Gastroesophageal sphincter (tissue), 4 donors: ENCODE measurements around the gene SCN1B. TPM values are rescaled to one million over a fixed set of nuclear protein-coding genes. Genes with fewer than 3 reads are reported as not detected.

Source experiments
- ATAC-seq: fragments of 150-250 bp; one replicate; pipeline ENCODE4 v1.9.1; 2016; ENCODE audit warnings: mild to moderate bottlenecking, moderate library complexity
- H3K27ac ChIP-seq, 4 donors: fragments of 200-600 bp; sonication (generic) in 3 of 4; 1 replicate in 3 of 4; 2 replicates in 1 of 4; pipeline ENCODE4 v1.5.1; 2016 to 2019
- H3K27me3 ChIP-seq: fragments of 200-600 bp; sonication (generic); one replicate; pipeline ENCODE4 v1.5.1; 2019
- H3K36me3 ChIP-seq, 2 donors: fragments of 200-600 bp; sonication (generic); one replicate each; pipeline ENCODE4 v1.5.1; 2019; ENCODE audit warnings: control low read depth in 1 of 2
- H3K4me1 ChIP-seq, 3 donors: fragments of 200-600 bp; sonication (generic); 1 replicate in 2 of 3; 2 replicates in 1 of 3; pipeline ENCODE4 v1.5.1; 2016 to 2019; ENCODE audit warnings: control low read depth in 2 of 3
- H3K4me3 ChIP-seq, 2 donors: fragments of 200-600 bp; sonication (generic); one replicate each; pipeline ENCODE4 v1.5.1; 2019; ENCODE audit warnings: mild to moderate bottlenecking in 1 of 2, moderate library complexity in 1 of 2
- H3K9me3 ChIP-seq, 3 donors: fragments of 200-600 bp; sonication (generic); one replicate each; pipeline ENCODE4 v1.5.1; 2017 to 2019; ENCODE audit warnings: control low read depth in 2 of 3
- EP300 ChIP-seq: sonication (generic); formaldehyde crosslinking; IDR thresholded peaks from one replicate; pipeline ENCODE4 v1.6.1; 2017; ENCODE audit warnings: antibody characterized with exemption, mild to moderate bottlenecking
- POLR2A ChIP-seq, 2 donors: fragments of 450-650 bp; IDR thresholded peaks; one replicate each; pipeline ENCODE4 v1.6.1; 2017; ENCODE audit warnings: antibody characterized with exemption in 2 of 2, mild to moderate bottlenecking in 2 of 2, moderate library complexity in 1 of 2
- POLR2AphosphoS5 ChIP-seq: sonication (generic); formaldehyde crosslinking; IDR thresholded peaks from one replicate; pipeline ENCODE4 v1.6.1; 2017; ENCODE audit warnings: antibody characterized with exemption
- WGBS, 2 donors: methylation state at CpG; one replicate each; pipeline ENCODE4 v1.1.5; 2018; ENCODE audit warnings: low coverage in 1 of 2; 5-methylcytosine and 5-hydroxymethylcytosine counted together
- total RNA-seq, 4 donors: library from RNA; depleted of rRNA; stranded (reverse); fragments of >200 nt; gene quantifications; one replicate each; pipeline ENCODE4 v1.1.0, GENCODE V29; 2016
- TF ChIP-seq, protein P1 (sequence below), 4 experiments: fragments of 200-600 bp in 2 of 4; fragments of 450-650 bp in 2 of 4; sonication (generic) in 1 of 4; IDR thresholded peaks; one replicate each; pipeline ENCODE4 v1.5.1; 2017 to 2019; ENCODE audit warnings: antibody characterized with exemption in 4 of 4, mild to moderate bottlenecking in 2 of 4, moderate library complexity in 2 of 4

The SCN1B gene
- total RNA-seq, 4 donors from 2014 or later, result 5.3 to 13.2 (median 9.5) TPM

GRCh38 chr19:35087393-35087792, 57.1 kb downstream of the SCN1B start:
- Histone ChIP-seq H3K36me3 (no peaks in the 10 kb centered on the region), H3K9me3 (no peaks in the 10 kb centered on the region), H3K27ac (no peak overlapping the region), H3K4me1 (peaks cover 0 to 12% (median 4%) of the 10 kb centered on the region in 3 donors), H3K4me3 (no peak overlapping the region), H3K27me3 (peaks cover 54% of the 10 kb centered on the region)
- ATAC-seq, result no peak
- TF ChIP-seq, protein P1, sequence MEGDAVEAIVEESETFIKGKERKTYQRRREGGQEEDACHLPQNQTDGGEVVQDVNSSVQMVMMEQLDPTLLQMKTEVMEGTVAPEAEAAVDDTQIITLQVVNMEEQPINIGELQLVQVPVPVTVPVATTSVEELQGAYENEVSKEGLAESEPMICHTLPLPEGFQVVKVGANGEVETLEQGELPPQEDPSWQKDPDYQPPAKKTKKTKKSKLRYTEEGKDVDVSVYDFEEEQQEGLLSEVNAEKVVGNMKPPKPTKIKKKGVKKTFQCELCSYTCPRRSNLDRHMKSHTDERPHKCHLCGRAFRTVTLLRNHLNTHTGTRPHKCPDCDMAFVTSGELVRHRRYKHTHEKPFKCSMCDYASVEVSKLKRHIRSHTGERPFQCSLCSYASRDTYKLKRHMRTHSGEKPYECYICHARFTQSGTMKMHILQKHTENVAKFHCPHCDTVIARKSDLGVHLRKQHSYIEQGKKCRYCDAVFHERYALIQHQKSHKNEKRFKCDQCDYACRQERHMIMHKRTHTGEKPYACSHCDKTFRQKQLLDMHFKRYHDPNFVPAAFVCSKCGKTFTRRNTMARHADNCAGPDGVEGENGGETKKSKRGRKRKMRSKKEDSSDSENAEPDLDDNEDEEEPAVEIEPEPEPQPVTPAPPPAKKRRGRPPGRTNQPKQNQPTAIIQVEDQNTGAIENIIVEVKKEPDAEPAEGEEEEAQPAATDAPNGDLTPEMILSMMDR (IDR thresholded peaks at IDR 0.05), result no peak
- TF ChIP-seq POLR2AphosphoS5 (no peak), POLR2A (IDR thresholded peaks at IDR 0.05) (no peak), EP300 (no peak)

- Histone ChIP-seq H3K27ac (no peak overlapping the region), H3K4me3 (no peak overlapping the region), H3K4me1 (peaks cover 0 to 12% (median 4%) of the 10 kb centered on the region in 3 donors), H3K36me3 (no peaks in the 10 kb centered on the region), H3K27me3 (peaks cover 58% of the 10 kb centered on the region), H3K9me3 (no peaks in the 10 kb centered on the region)
- TF ChIP-seq POLR2AphosphoS5 (no peak), EP300 (no peak), POLR2A (IDR thresholded peaks at IDR 0.05) (no peak)
- TF ChIP-seq, protein P1 (IDR thresholded peaks at IDR 0.05), result no peak
- 81% methylated on average over 4 of the region's 8 CpGs; no CpG with 5 or more reads in 1 of the 2 donors for WGBS, 2 donors
- no peak for ATAC-seq
Measured at GRCh38 chr19:35088131-35088913, 58.1 kb downstream of the SCN1B start.

GRCh38 chr19:35089554-35089953, 59.3 kb downstream of the SCN1B start:
- H3K4me3 ChIP-seq, result no peak overlapping the region
- H3K36me3 ChIP-seq, result no peaks in the 10 kb centered on the region
- peaks cover 51% of the 10 kb centered on the region for H3K27me3 ChIP-seq
- peaks cover 0 to 12% (median 4%) of the 10 kb centered on the region in 3 donors for H3K4me1 ChIP-seq
- no peak for TF ChIP-seq POLR2A (IDR thresholded peaks at IDR 0.05)
- TF ChIP-seq EP300, result no peak
- TF ChIP-seq, protein P1 (IDR thresholded peaks at IDR 0.05), result no peak
- TF ChIP-seq POLR2AphosphoS5, result no peak
- WGBS, 2 donors, result 57 to 88% methylated on average over 1 to 8 of the region's 8 CpGs
- no peak overlapping the region for H3K27ac ChIP-seq
- H3K9me3 ChIP-seq, result no peaks in the 10 kb centered on the region
- no peak for ATAC-seq

Other genes starting within 250 kb of the SCN1B start
- 1 to 10 TPM in 3 of 4 donors, under 1 TPM in 1; 0.94 to 2.8 (median 2.4) TPM for gene ZNF30, start 103.6 kb upstream of the SCN1B start, total RNA-seq
- 10 to 100 TPM in 1 of 4 donors, 1 to 10 TPM in 3; 6.5 to 10.2 (median 7.3) TPM for gene ZNF792, start 66.2 kb upstream of the SCN1B start, total RNA-seq
- 10 to 100 TPM; 22.0 to 40.0 (median 35.9) TPM for gene GRAMD1A, start 30.1 kb upstream of the SCN1B start, total RNA-seq
- gene HPN, start 11.3 kb downstream of the SCN1B start, total RNA-seq, result 1 to 10 TPM in 1 of 4 donors, under 1 TPM in 2, not detected in 1; 0.17 to 1.2 (median 0.27) TPM
- 10 to 100 TPM in 1 of 4 donors, 1 to 10 TPM in 3; 1.2 to 38.8 (median 4.2) TPM for gene FXYD3, start 85.4 kb downstream of the SCN1B start, total RNA-seq
- gene LGI4, start 104.6 kb downstream of the SCN1B start, total RNA-seq, result 10 to 100 TPM; 24.8 to 47.9 (median 36.2) TPM
- 100 to 1,000 TPM in 1 of 4 donors, 10 to 100 TPM in 3; 42.8 to 140 (median 52.7) TPM for gene FXYD1, start 108.4 kb downstream of the SCN1B start, total RNA-seq
- not detected for gene FXYD7, start 112.8 kb downstream of the SCN1B start, total RNA-seq
- 10 to 100 TPM; 18.8 to 42.5 (median 33.0) TPM for gene FXYD5, start 124.3 kb downstream of the SCN1B start, total RNA-seq
- gene FAM187B, start 198.3 kb downstream of the SCN1B start, total RNA-seq, result not detected
- gene LSR, start 218.5 kb downstream of the SCN1B start, total RNA-seq, result 1 to 10 TPM; 3.3 to 6.6 (median 5.2) TPM
- 100 to 1,000 TPM in 1 of 4 donors, 10 to 100 TPM in 3; 75.1 to 137 (median 93.0) TPM for gene USF2, start 238.5 kb downstream of the SCN1B start, total RNA-seq